Bronchial epithelial cell (primary cell): ENCODE data around the gene LGALS8. TPM values are rescaled to one million over a fixed set of nuclear protein-coding genes. Genes with fewer than 3 reads are reported as not detected.

ENCODE experiments used
- DNase-seq: peaks from one replicate; pipeline ENCODE4 v3.0.0-alpha.2; 2010; ENCODE audit warnings: low read depth
- FAIRE-seq: peaks from 2 replicates; lab custom pipeline; 2011; peaks lifted over from hg19 to GRCh38; lab: Jason Lieb, UNC
- H3K27me3 ChIP-seq: 2 replicates; pipeline ENCODE4 v1.5.1; 2011; ENCODE audit warnings: low read length; ENCODE audit not compliant: control insufficient read depth, insufficient read depth
- H3K36me3 ChIP-seq: 2 replicates; pipeline ENCODE4 v1.5.1; 2011; ENCODE audit warnings: low read length; ENCODE audit not compliant: control insufficient read depth, insufficient read depth
- H3K4me3 ChIP-seq: 2 replicates; pipeline ENCODE4 v1.5.1; 2011; ENCODE audit warnings: mild to moderate bottlenecking, low read depth, low read length, control low read depth
- total RNA-seq: library from RNA; depleted of rRNA; stranded (reverse); fragments of >200 nt; gene quantifications from 2 replicates; pipeline ENCODE4 v1.2.1, GENCODE V29; 2014
- TF ChIP-seq, protein P1 (sequence below): IDR thresholded peaks from 2 replicates; pipeline ENCODE4 v1.5.1; 2011; ENCODE audit warnings: mild to moderate bottlenecking, moderate library complexity, low read length, control low read depth, inconsistent platforms; ENCODE audit not compliant: insufficient read depth, severe bottlenecking

The LGALS8 gene
- total RNA-seq, 1 donor from 2014 or later: 49.2 TPM

GRCh38 chr1:236507022-236507700, 16.6 kb upstream of the LGALS8 start:
- H3K4me3 ChIP-seq: no peak overlapping the region
- no peak for FAIRE-seq
- no peaks in the 10 kb centered on the region for H3K36me3 ChIP-seq
- no peak for DNase-seq
- H3K27me3 ChIP-seq: no peaks in the 10 kb centered on the region
- TF ChIP-seq, protein P1, sequence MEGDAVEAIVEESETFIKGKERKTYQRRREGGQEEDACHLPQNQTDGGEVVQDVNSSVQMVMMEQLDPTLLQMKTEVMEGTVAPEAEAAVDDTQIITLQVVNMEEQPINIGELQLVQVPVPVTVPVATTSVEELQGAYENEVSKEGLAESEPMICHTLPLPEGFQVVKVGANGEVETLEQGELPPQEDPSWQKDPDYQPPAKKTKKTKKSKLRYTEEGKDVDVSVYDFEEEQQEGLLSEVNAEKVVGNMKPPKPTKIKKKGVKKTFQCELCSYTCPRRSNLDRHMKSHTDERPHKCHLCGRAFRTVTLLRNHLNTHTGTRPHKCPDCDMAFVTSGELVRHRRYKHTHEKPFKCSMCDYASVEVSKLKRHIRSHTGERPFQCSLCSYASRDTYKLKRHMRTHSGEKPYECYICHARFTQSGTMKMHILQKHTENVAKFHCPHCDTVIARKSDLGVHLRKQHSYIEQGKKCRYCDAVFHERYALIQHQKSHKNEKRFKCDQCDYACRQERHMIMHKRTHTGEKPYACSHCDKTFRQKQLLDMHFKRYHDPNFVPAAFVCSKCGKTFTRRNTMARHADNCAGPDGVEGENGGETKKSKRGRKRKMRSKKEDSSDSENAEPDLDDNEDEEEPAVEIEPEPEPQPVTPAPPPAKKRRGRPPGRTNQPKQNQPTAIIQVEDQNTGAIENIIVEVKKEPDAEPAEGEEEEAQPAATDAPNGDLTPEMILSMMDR: no peak

DNA sequence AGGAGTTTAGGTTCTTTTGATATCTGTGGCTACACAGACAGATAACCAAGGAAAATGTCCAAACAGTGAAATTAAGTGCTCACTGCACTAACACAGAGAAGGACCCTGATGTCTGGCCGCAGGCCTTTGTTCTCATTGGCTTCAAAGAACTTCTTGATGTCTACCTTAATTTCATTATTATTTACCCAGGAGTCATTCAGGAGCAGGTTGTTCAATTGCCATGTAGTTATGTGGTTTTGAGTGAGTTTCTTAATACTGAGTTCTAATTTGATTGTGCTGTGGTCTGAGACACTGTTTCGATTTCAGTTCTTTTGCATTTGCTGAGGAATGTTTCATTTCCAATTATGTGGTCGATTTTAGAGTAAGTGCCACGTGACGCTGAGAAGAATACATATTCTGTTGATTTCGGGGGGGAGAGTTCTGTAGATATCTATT, 15.2 kb upstream of the LGALS8 start:
- Histone ChIP-seq H3K27me3 (no peaks in the 10 kb centered on the region), H3K36me3 (no peaks in the 10 kb centered on the region), H3K4me3 (no peak overlapping the region)
- TF ChIP-seq, protein P1: no peak
- FAIRE-seq (no peak), DNase-seq (no peak)

GRCh38 chr1:236509203-236509602, 14.6 kb upstream of the LGALS8 start:
- DNase-seq (no peak), FAIRE-seq (no peak)
- Histone ChIP-seq H3K4me3 (no peak overlapping the region), H3K36me3 (no peaks in the 10 kb centered on the region), H3K27me3 (no peaks in the 10 kb centered on the region)
- TF ChIP-seq, protein P1: no peak

GRCh38 chr1:236509647-236510401, 14.0 kb upstream of the LGALS8 start:
- Histone ChIP-seq H3K36me3 (no peaks in the 10 kb centered on the region), H3K27me3 (no peaks in the 10 kb centered on the region), H3K4me3 (no peak overlapping the region)
- TF ChIP-seq, protein P1: no peak
- DNase-seq: no peak
- FAIRE-seq: no peak

- H3K36me3 ChIP-seq: no peaks in the 10 kb centered on the region
- DNase-seq (no peak), FAIRE-seq (no peak)
- no peaks in the 10 kb centered on the region for H3K27me3 ChIP-seq
- H3K4me3 ChIP-seq: no peak overlapping the region
- TF ChIP-seq, protein P1: no peak
These were observed 11.9 kb upstream of the LGALS8 start for GRCh38 chr1:236511735-236512418.
